OCI-LY7 (cell line): ENCODE data around the gene INTS14. TPM values are rescaled to one million over a fixed set of nuclear protein-coding genes. Genes with fewer than 3 reads are reported as not detected.

ENCODE experiments used
- BruUV-seq: library from RNA; stranded (reverse); fragments of 400-500 nt; replicated peaks from 2 replicates; lab custom pipeline; 2021; lab: Mats Ljungman, UMichigan
- CTCF ChIA-PET: fragments of 300-600 bp; sonication (Branson Sonifier 250); formaldehyde crosslinking; loops from one replicate; lab custom pipeline; 2022; ENCODE audit warnings: antibody characterized with exemption; ENCODE audit not compliant: unreplicated experiment; lab: Charles Lee
- POLR2A ChIA-PET: fragments of 300-600 bp; sonication (Branson Sonifier 250); formaldehyde crosslinking; loops from one replicate; lab custom pipeline; 2022; ENCODE audit warnings: antibody characterized with exemption; lab: Charles Lee
- DNase-seq: peaks from one replicate; pipeline ENCODE4 v3.0.0-alpha.2; 2015; ENCODE audit warnings: low spot score
- H2AFZ ChIP-seq: fragments of 200-600 bp; sonication (generic), shearing (Covaris generic); 2 replicates; pipeline ENCODE4 v1.6.1; 2014; ENCODE audit warnings: mild to moderate bottlenecking, antibody characterized with exemption, low read length, moderate library complexity
- H3K27ac ChIP-seq: fragments of 200-600 bp; sonication (generic); 2 replicates; pipeline ENCODE4 v1.5.1; 2014; ENCODE audit warnings: mixed run types, low read depth, mild to moderate bottlenecking, moderate library complexity, low read length, inconsistent platforms; ENCODE audit not compliant: poor library complexity, severe bottlenecking
- H3K36me3 ChIP-seq: fragments of 200-600 bp; sonication (generic); 2 replicates; pipeline ENCODE4 v1.6.1; 2014; ENCODE audit warnings: mild to moderate bottlenecking, antibody characterized with exemption, low read length, moderate library complexity, mixed read lengths; ENCODE audit not compliant: insufficient read depth
- H3K4me1 ChIP-seq: fragments of 200-600 bp; sonication (generic); 2 replicates; pipeline ENCODE4 v1.5.1; 2014; ENCODE audit warnings: mild to moderate bottlenecking, low read length; ENCODE audit not compliant: insufficient read depth, poor library complexity, severe bottlenecking
- H3K4me2 ChIP-seq: fragments of 200-600 bp; sonication (generic); 2 replicates; pipeline ENCODE4 v1.6.1; 2014; ENCODE audit warnings: mild to moderate bottlenecking, low read length
- H3K4me3 ChIP-seq: fragments of 200-600 bp; sonication (generic); 2 replicates; pipeline ENCODE4 v1.5.1; 2014; ENCODE audit warnings: mild to moderate bottlenecking, low read depth, low read length; ENCODE audit not compliant: poor library complexity, severe bottlenecking
- H3K79me2 ChIP-seq: fragments of 200-600 bp; sonication (generic); 2 replicates; pipeline ENCODE4 v1.6.1; 2016; ENCODE audit warnings: low read depth, mild to moderate bottlenecking, low read length, moderate library complexity, mixed read lengths; ENCODE audit not compliant: insufficient read depth
- H3K9me2 ChIP-seq: fragments of 200-600 bp; sonication (generic); 2 replicates; pipeline ENCODE4 v1.6.1; 2016; ENCODE audit warnings: mild to moderate bottlenecking, low read length, mixed read lengths; ENCODE audit not compliant: insufficient read depth
- H3K9me3 ChIP-seq: fragments of 200-600 bp; sonication (generic); 2 replicates; pipeline ENCODE4 v1.6.1; 2014; ENCODE audit warnings: mild to moderate bottlenecking, mixed run types, low read length, mixed read lengths
- H4K20me1 ChIP-seq: fragments of 200-600 bp; sonication (generic); 2 replicates; pipeline ENCODE4 v1.6.1; 2014; ENCODE audit warnings: mild to moderate bottlenecking, antibody characterized with exemption, low read length, moderate library complexity, mixed read lengths; ENCODE audit not compliant: insufficient read depth
- CTCF ChIP-seq: fragments of 200-600 bp; sonication (generic); conservative IDR thresholded peaks from 2 replicates; pipeline ENCODE4 v1.5.1; 2014; ENCODE audit warnings: mild to moderate bottlenecking, antibody characterized with exemption, low read length, moderate library complexity, mixed read lengths
- EZH2phosphoT487 ChIP-seq: fragments of 200-600 bp; sonication (generic); IDR thresholded peaks from 2 replicates; pipeline ENCODE4 v1.6.1; 2018; ENCODE audit warnings: low read depth, borderline replicate concordance, mild to moderate bottlenecking, mixed run types, antibody characterized with exemption, low read length, moderate library complexity, mixed read lengths
- intact Hi-C: fragments of 100-400 bp; cut with micrococcal nuclease; formaldehyde crosslinking; loops from one replicate; pipeline ENCODE4 v1.10.0; 2022; ENCODE audit not compliant: unreplicated experiment
- total RNA-seq, 2 experiments: library from RNA; depleted of rRNA in 1 of 2; stranded (reverse); fragments of >200 nt in 1 of 2; shearing (Covaris generic) in 1 of 2; gene quantifications; 2 replicates each; pipeline ENCODE4 v1.2.3, GENCODE V29; 2014 to 2022

Gene INTS14
- total RNA-seq, 2 experiments from 2014 or later: 45.8 to 46.7 TPM

- no peak overlapping the region for H3K4me3 ChIP-seq
- H2AFZ ChIP-seq: no peak overlapping the region; the same call in 1 of the 2 replicates
- no peak overlapping the region for H3K4me2 ChIP-seq
- CTCF ChIA-PET: interaction anchor here (1.0 kb wide), 1 partner anchor 12 kb away, joined by 3 read pairs; no protein-coding TSS in a partner anchor
- H3K79me2 ChIP-seq: no peaks in the 10 kb centered on the region
- POLR2A ChIA-PET: interaction anchor here (0.6 to 1.7 kb wide), 2 partner anchors 10 to 320 kb away, joined by 3 to 4 read pairs; no protein-coding TSS in a partner anchor
- H3K4me1 ChIP-seq: peaks cover 22% of the 10 kb centered on the region
- no peak for DNase-seq
- H3K27ac ChIP-seq: no peak overlapping the region
- H3K36me3 ChIP-seq: no peaks in the 10 kb centered on the region
- H3K9me2 ChIP-seq: no peaks in the 10 kb centered on the region
- intact Hi-C loops: loop anchor here (2.0 kb wide), 1 partner anchor 217 kb away; no protein-coding TSS in a partner anchor
- no peaks in the 10 kb centered on the region for H4K20me1 ChIP-seq
- H3K9me3 ChIP-seq: no peaks in the 10 kb centered on the region
- no peak for TF ChIP-seq CTCF
- TF ChIP-seq EZH2phosphoT487: no peak
- BruUV-seq: no TSS peak
Observed at GRCh38 chr15:65639509-65639908, 28.6 kb upstream of the INTS14 start.

DNA sequence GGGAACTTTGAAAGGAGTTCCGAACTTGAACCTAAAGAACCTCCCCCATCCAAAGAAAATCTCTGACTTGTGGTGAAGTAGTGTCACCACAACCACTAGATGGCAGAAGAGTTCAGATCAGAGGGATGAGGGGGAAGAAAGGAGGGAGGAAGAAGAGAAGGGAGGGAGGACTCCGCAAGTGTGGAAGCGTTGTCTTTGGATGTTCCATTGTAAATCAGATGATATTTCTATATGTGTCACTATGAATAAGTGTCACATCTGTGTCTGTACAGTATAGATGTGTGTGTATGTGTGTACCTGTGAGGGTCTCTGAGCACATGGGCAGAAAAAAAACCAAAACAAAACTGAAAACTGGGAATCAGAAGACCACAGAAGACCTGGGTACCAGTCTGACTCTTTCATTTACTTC lies 27.8 kb upstream of the INTS14 start:
- BruUV-seq: no TSS peak
- peak; percentile 83 for DNase-seq
- Histone ChIP-seq H3K9me3 (no peaks in the 10 kb centered on the region), H3K9me2 (no peaks in the 10 kb centered on the region), H3K4me2 (peak overlapping the region; percentile 41), H3K4me3 (no peak overlapping the region), H4K20me1 (no peaks in the 10 kb centered on the region), H3K79me2 (no peaks in the 10 kb centered on the region), H3K36me3 (no peaks in the 10 kb centered on the region), H2AFZ (peak overlapping the region; percentile 48; the same call in 1 of the 2 replicates), H3K27ac (no peak overlapping the region), H3K4me1 (peaks cover 23% of the 10 kb centered on the region)
- intact Hi-C loops: loop anchor here (1.0 to 2.0 kb wide), 2 partner anchors 191 to 218 kb away; no protein-coding TSS in a partner anchor
- ChIA-PET CTCF (interaction anchor here (0.9 to 1.4 kb wide), 4 partner anchors 13 to 224 kb away, joined by 3 to 5 read pairs (median 3); no protein-coding TSS in a partner anchor), POLR2A (interaction anchor here (0.7 to 1.7 kb wide), 2 partner anchors 10 to 19 kb away, joined by 3 to 4 read pairs; no protein-coding TSS in a partner anchor)
- no peak for TF ChIP-seq EZH2phosphoT487
- TF ChIP-seq CTCF: peak; percentile 98

- no peaks in the 10 kb centered on the region for H3K9me3 ChIP-seq
- H3K36me3 ChIP-seq: no peaks in the 10 kb centered on the region
- H3K4me3 ChIP-seq: no peak overlapping the region
- peaks cover 23% of the 10 kb centered on the region for H3K4me1 ChIP-seq
- intact Hi-C loops: loop anchor here (1.0 to 2.0 kb wide), 2 partner anchors 191 to 219 kb away; no protein-coding TSS in a partner anchor
- H2AFZ ChIP-seq: no peak overlapping the region; the same call in 1 of the 2 replicates
- no peaks in the 10 kb centered on the region for H3K9me2 ChIP-seq
- no TSS peak for BruUV-seq
- no peaks in the 10 kb centered on the region for H4K20me1 ChIP-seq
- no peak for DNase-seq
- H3K27ac ChIP-seq: no peak overlapping the region
- no peaks in the 10 kb centered on the region for H3K79me2 ChIP-seq
- ChIA-PET POLR2A (interaction anchor here (0.6 to 1.7 kb wide), 3 partner anchors 11 to 286 kb away, joined by 3 to 6 read pairs (median 4); no protein-coding TSS in a partner anchor), CTCF (interaction anchor here (0.8 to 1.4 kb wide), 5 partner anchors 11 to 225 kb away, joined by 3 to 5 read pairs (median 3); no protein-coding TSS in a partner anchor)
- peak overlapping the region; percentile 41 for H3K4me2 ChIP-seq
- TF ChIP-seq CTCF: no peak
- TF ChIP-seq EZH2phosphoT487: no peak
Observed at GRCh38 chr15:65638109-65638508, 27.2 kb upstream of the INTS14 start.
